ENCODE measurements around the gene CBX7. TPM values are rescaled to one million over a fixed set of nuclear protein-coding genes. Genes with fewer than 3 reads are reported as not detected.

CBX7 gene
- total and polyA plus RNA-seq, 2 of the 8 experiments (the other 6 are each of a cell fraction or from before 2014, with no cell fraction given): 6.9 to 8.7 TPM

DNA sequence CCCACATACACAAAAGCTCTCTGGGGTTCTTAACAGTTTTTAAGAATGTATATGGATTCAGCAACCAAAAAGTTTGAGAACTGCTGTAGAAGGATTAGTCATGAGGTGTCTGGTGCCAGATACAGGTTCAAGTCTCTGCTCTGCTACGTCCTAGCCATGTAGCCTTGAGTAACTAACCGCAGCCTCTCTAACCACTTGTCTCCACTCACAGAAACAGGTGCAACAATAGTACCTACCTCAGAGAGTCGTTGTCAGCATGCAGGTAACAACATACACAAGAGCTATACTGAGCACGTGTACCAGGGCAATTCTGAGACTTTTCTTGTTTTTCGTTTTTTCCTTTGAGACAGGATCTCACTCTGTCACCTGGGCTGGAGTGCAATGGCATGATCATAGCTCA lies 26.9 kb downstream of the CBX7 start:
- Histone ChIP-seq H3K23me2 (ENCODE audit: low read depth, low read length) (no peaks in the 10 kb centered on the region), H3K14ac (ENCODE audit: insufficient read length) (no peak overlapping the region), H2BK120ac (replicated peaks; ENCODE audit: low read depth, low read length) (no peak overlapping the region), H3K4me2 (ENCODE audit: insufficient read depth in 1 of 2, low read depth in 2 of 2, low read length in 2 of 2) (no peak overlapping the region), H3K56ac (replicated peaks; ENCODE audit: insufficient read length, low read depth, low read length) (no peak overlapping the region), H2BK15ac (ENCODE audit: low read length) (no peak overlapping the region), H3K79me2 (ENCODE audit: control insufficient read depth in 1 of 2, insufficient read depth in 2 of 2, low read length in 2 of 2) (no peaks in the 10 kb centered on the region), H2BK5ac (ENCODE audit: low read depth, low read length) (no peak overlapping the region), H2AFZ (ENCODE audit: low read length) (no peak overlapping the region), H2BK20ac (ENCODE audit: low read length) (no peak overlapping the region), H4K8ac (ENCODE audit: extremely low read depth, insufficient read depth, low read length) (no peak overlapping the region), H2AK5ac (ENCODE audit: low read depth, low read length) (no peak overlapping the region), H2BK12ac (ENCODE audit: low read depth, low read length) (no peak overlapping the region), H3K36me3 (ENCODE audit: control insufficient read depth in 2 of 4, insufficient read depth in 4 of 4, low read length in 3 of 4) (no peaks in the 10 kb centered on the region), H4K5ac (ENCODE audit: insufficient read length, low read depth, low read length) (no peak overlapping the region), H3K23ac (ENCODE audit: insufficient read length) (no peak overlapping the region), H3K27me3 (replicated peaks in 1 of 4; ENCODE audit: control insufficient read depth in 3 of 4, extremely low read depth in 1 of 4, insufficient read depth in 3 of 4, low read length in 3 of 4) (no peaks in the 10 kb centered on the region), H4K20me1 (replicated peaks in 1 of 2; ENCODE audit: control insufficient read depth in 1 of 2, insufficient read depth in 2 of 2, low read length in 2 of 2) (no peaks in the 10 kb centered on the region), H3K4me1 (replicated peaks in 1 of 4; ENCODE audit: control insufficient read depth in 3 of 4, insufficient read depth in 4 of 4, low read length in 3 of 4) (peaks cover 0 to 11% (median 2%) of the 10 kb centered on the region in 4 experiments; a peak in 5 of 7 replicates), H3K9ac (replicated peaks in 1 of 4; ENCODE audit: extremely low read depth in 1 of 4, low read depth in 3 of 4, low read length in 3 of 4) (no peak overlapping the region), H3K4me3 (ENCODE audit: extremely low read depth in 1 of 4, insufficient read depth in 2 of 4, low read depth in 3 of 4, low read length in 4 of 4) (no peak overlapping the region), H3K79me1 (ENCODE audit: low read depth, low read length) (no peaks in the 10 kb centered on the region), H3K18ac (ENCODE audit: extremely low read depth, low read length) (no peak overlapping the region), H3K27ac (ENCODE audit: low read depth, low read length) (no peak overlapping the region), H3K9me3 (ENCODE audit: insufficient read depth in 2 of 2, low read depth in 1 of 2, low read length in 1 of 2) (0 out of 4 replicates have a peak, but pooled peaks cover 0 to 3% of the 10 kb centered on the region in 2 experiments), H3K4ac (replicated peaks; ENCODE audit: insufficient read length, low read depth, low read length) (no peak overlapping the region), H4K91ac (replicated peaks; ENCODE audit: insufficient read length, low read length) (no peak overlapping the region)
- CTCF ChIA-PET (ENCODE audit: partially characterized antibody): interaction anchor here (0.6 to 6.5 kb wide), 7 partner anchors 10 to 343 kb away, joined by 3 to 47 read pairs (median 4); no protein-coding TSS in a partner anchor
- TF ChIP-seq CHD1 (IDR thresholded peaks at IDR 0.05; ENCODE audit: low read depth, low read length): no peak
- no peak for TF ChIP-seq SUZ12 (IDR thresholded peaks at IDR 0.05; ENCODE audit: low read length)
- TF ChIP-seq BCL11A (IDR thresholded peaks at IDR 0.05; ENCODE audit: low read depth in 2 of 2, low read length in 2 of 2): no peak
- TF ChIP-seq CBX8 (IDR thresholded peaks at IDR 0.05; ENCODE audit: borderline replicate concordance, low read depth, low read length): no peak
- no peak for TF ChIP-seq PHF8 (conservative IDR thresholded peaks at IDR 0.05; ENCODE audit: low read depth, low read length)
- TF ChIP-seq FOSL1 (IDR thresholded peaks at IDR 0.05; ENCODE audit: insufficient read depth, low read depth, low read length): no peak
- no peak for TF ChIP-seq SIN3A (conservative IDR thresholded peaks at IDR 0.05 in 1 of 2, IDR thresholded peaks at IDR 0.05 in 1 of 2; ENCODE audit: low read depth in 1 of 2, low read length in 2 of 2)
- TF ChIP-seq CEBPB (IDR thresholded peaks at IDR 0.05; ENCODE audit: low read depth, low read length): no peak
- no peak for TF ChIP-seq HDAC6 (IDR thresholded peaks at IDR 0.05; ENCODE audit: low read depth, low read length)
- POLR2A ChIA-PET (ENCODE audit: partially characterized antibody): interaction anchor here (0.6 to 1.7 kb wide), 4 partner anchors 10 to 380 kb away, joined by 3 to 6 read pairs (median 3); no protein-coding TSS in a partner anchor
- FAIRE-seq (no peak), DNase-seq (ENCODE audit: low read depth in 1 of 2, low spot score in 2 of 2) (no peak)
- WGBS, 2 experiments (ENCODE audit: extremely low coverage in 1 of 2, insufficient coverage in 1 of 2, insufficient read length in 1 of 2, insufficient replicate concordance in 2 of 2, low coverage in 1 of 2, low lambda C conversion rate in 2 of 2, missing lambda C conversion rate in 1 of 2): 88% methylated on average over 5 of the region's 5 CpGs; no CpG with 5 or more reads in 1 of the 2 experiments
